DOHH2 (cell line): Measurements from ENCODE around the gene SRD5A1.

Experiments used
- CTCF ChIP-seq: fragments of 200-600 bp; sonication (generic); IDR thresholded peaks from one replicate; pipeline ENCODE4 v1.5.1; 2014; ENCODE audit warnings: antibody characterized with exemption, mild to moderate bottlenecking, low read depth, low read length; ENCODE audit not compliant: poor library complexity, severe bottlenecking
- EZH2phosphoT487 ChIP-seq: fragments of 200-600 bp; sonication (generic); IDR thresholded peaks from 2 replicates; pipeline ENCODE4 v1.6.1; 2017; ENCODE audit warnings: borderline replicate concordance, mild to moderate bottlenecking, antibody characterized with exemption, low read length, moderate library complexity, mixed read lengths

GRCh38 chr5:6723122-6723815, 90.0 kb downstream of the SRD5A1 start:
- TF ChIP-seq CTCF, result no peak
- no peak for TF ChIP-seq EZH2phosphoT487
